SK-N-SH (cell line): ENCODE results near the gene TCOF1.

Experiments used
- POLR2AphosphoS5 ChIP-seq: IDR thresholded peaks from 2 replicates; pipeline ENCODE4 v1.6.1; 2012; ENCODE audit warnings: low read depth, low read length
- SIN3A ChIP-seq: IDR thresholded peaks from 2 replicates; pipeline ENCODE4 v1.6.1; 2012; ENCODE audit warnings: low read depth, mild to moderate bottlenecking, low read length, moderate library complexity, borderline replicate concordance
- ZBTB33 ChIP-seq: IDR thresholded peaks from 2 replicates; pipeline ENCODE4 v1.4.0; 2012; ENCODE audit warnings: low read depth, borderline replicate concordance

- TF ChIP-seq POLR2AphosphoS5 (no peak), SIN3A (no peak), ZBTB33 (no peak)
Observed at GRCh38 chr5:150384701-150385100, 27.2 kb downstream of the TCOF1 start.
